Activated naive CD8-positive, alpha-beta T cell treated with anti-CD3 and anti-CD28 coated beads, Interleukin-2, amount 10 ng/mL, durations not matched to agents 7 days and 5 days (primary cell): ENCODE measurements around the gene PHF8. TPM values are rescaled to one million over a fixed set of nuclear protein-coding genes. Genes with fewer than 3 reads are reported as not detected.

Experiments
- ATAC-seq: fragments of 150-1000 bp; cut with Tn5 transposase; one replicate; pipeline ENCODE4 v1.10.0; 2021; ENCODE audit warnings: low read depth, moderate library complexity
- POLR2A ChIA-PET: fragments of 350-600 bp; sonication (Branson Sonifier 250); formaldehyde crosslinking; loops from one replicate; lab custom pipeline; 2021; ENCODE audit warnings: antibody characterized with exemption; lab: Charles Lee
- DNase-seq: peaks from one replicate; pipeline ENCODE4 v3.0.0; 2021
- H3K27ac Mint-ChIP-seq: one replicate; pipeline ENCODE4 v1.8.0; 2022; ENCODE audit warnings: mild to moderate bottlenecking, mixed read lengths
- H3K27me3 Mint-ChIP-seq: one replicate; pipeline ENCODE4 v1.8.0; 2022; ENCODE audit warnings: mild to moderate bottlenecking, moderate library complexity, mixed read lengths
- H3K36me3 Mint-ChIP-seq: one replicate; pipeline ENCODE4 v1.8.0; 2021; ENCODE audit warnings: mild to moderate bottlenecking, mixed read lengths
- H3K4me1 Mint-ChIP-seq: one replicate; pipeline ENCODE4 v1.8.0; 2021; ENCODE audit warnings: mixed read lengths
- H3K4me3 Mint-ChIP-seq: one replicate; pipeline ENCODE4 v1.8.0; 2022; ENCODE audit warnings: mild to moderate bottlenecking, moderate library complexity, mixed read lengths
- H3K9me3 Mint-ChIP-seq: one replicate; pipeline ENCODE4 v1.8.0; 2021; ENCODE audit warnings: mixed read lengths
- total RNA-seq, 2 experiments: library from RNA; stranded (reverse); gene quantifications; one replicate each; pipeline ENCODE4 v1.2.3, GENCODE V29; 2021

PHF8 gene
- 10 to 100 TPM; 46.9 to 47.2 TPM for total RNA-seq

GRCh38 chrX:54044126-54044876 is at the start of gene PHF8:
Gene PHF8, minus strand, starts transcription at chrX:54044473. Its CDS starts 1,745 bp downstream, at chrX:54042728.
- ATAC-seq, result peak; percentile 85
- peak; percentile 93 for DNase-seq
- H3K9me3 Mint-ChIP-seq, result no peaks in the 10 kb centered on the region
- peak within 1 kb of the TSS; percentile 95 for H3K4me3 Mint-ChIP-seq
- peak within 1 kb of the TSS; percentile 96 for H3K27ac Mint-ChIP-seq
- peaks cover 12% of the 10 kb centered on the region for H3K4me1 Mint-ChIP-seq
- no peaks in the 10 kb centered on the region for H3K27me3 Mint-ChIP-seq
- peaks cover 3% of the 10 kb centered on the region for H3K36me3 Mint-ChIP-seq
- POLR2A ChIA-PET, result interaction anchor here (0.6 to 3.3 kb wide), 8 partner anchors 139 to 1117 kb away, joined by 3 to 30 read pairs (median 4); partner anchors contain the start of genes APEX2, FAM120C, GNL3L and HUWE1

GRCh38 chrX:54093571-54093970 is 49.3 kb upstream of the PHF8 start:
- ATAC-seq, result no peak
- H3K9me3 Mint-ChIP-seq, result no peaks in the 10 kb centered on the region
- no peak overlapping the region for H3K27ac Mint-ChIP-seq
- no peaks in the 10 kb centered on the region for H3K4me1 Mint-ChIP-seq
- no peak overlapping the region for H3K4me3 Mint-ChIP-seq
- H3K36me3 Mint-ChIP-seq, result no peaks in the 10 kb centered on the region
- no peaks in the 10 kb centered on the region for H3K27me3 Mint-ChIP-seq
- POLR2A ChIA-PET, result no interaction called here
- DNase-seq, result no peak

GRCh38 chrX:54093159-54093558 is 48.9 kb upstream of the PHF8 start:
- Mint-ChIP-seq H3K27me3 (no peaks in the 10 kb centered on the region), H3K9me3 (no peaks in the 10 kb centered on the region), H3K4me1 (no peaks in the 10 kb centered on the region), H3K36me3 (no peaks in the 10 kb centered on the region), H3K27ac (no peak overlapping the region), H3K4me3 (no peak overlapping the region)
- DNase-seq (no peak), ATAC-seq (no peak)
- POLR2A ChIA-PET, result no interaction called here

- no peak for ATAC-seq
- no peak overlapping the region for H3K27ac Mint-ChIP-seq
- POLR2A ChIA-PET, result no interaction called here
- H3K4me3 Mint-ChIP-seq, result no peak overlapping the region
- no peaks in the 10 kb centered on the region for H3K4me1 Mint-ChIP-seq
- H3K9me3 Mint-ChIP-seq, result no peaks in the 10 kb centered on the region
- H3K36me3 Mint-ChIP-seq, result no peaks in the 10 kb centered on the region
- no peak for DNase-seq
- no peaks in the 10 kb centered on the region for H3K27me3 Mint-ChIP-seq
These were observed 46.6 kb upstream of the PHF8 start for GRCh38 chrX:54090880-54091279.

GRCh38 chrX:54089191-54089590 is 44.9 kb upstream of the PHF8 start:
- H3K27me3 Mint-ChIP-seq, result no peaks in the 10 kb centered on the region
- peaks cover 1% of the 10 kb centered on the region for H3K36me3 Mint-ChIP-seq
- no peaks in the 10 kb centered on the region for H3K4me1 Mint-ChIP-seq
- DNase-seq (no peak), ATAC-seq (no peak)
- no peak overlapping the region for H3K4me3 Mint-ChIP-seq
- no peaks in the 10 kb centered on the region for H3K9me3 Mint-ChIP-seq
- POLR2A ChIA-PET, result no interaction called here
- H3K27ac Mint-ChIP-seq, result no peak overlapping the region

GRCh38 chrX:54087661-54088060 is 43.4 kb upstream of the PHF8 start:
- Mint-ChIP-seq H3K4me3 (no peak overlapping the region), H3K27me3 (no peaks in the 10 kb centered on the region), H3K4me1 (no peaks in the 10 kb centered on the region), H3K36me3 (peaks cover 1% of the 10 kb centered on the region), H3K9me3 (no peaks in the 10 kb centered on the region), H3K27ac (no peak overlapping the region)
- POLR2A ChIA-PET, result no interaction called here
- ATAC-seq, result no peak
- no peak for DNase-seq

- POLR2A ChIA-PET, result no interaction called here
- ATAC-seq (no peak), DNase-seq (no peak)
- no peaks in the 10 kb centered on the region for H3K4me1 Mint-ChIP-seq
- no peaks in the 10 kb centered on the region for H3K27me3 Mint-ChIP-seq
- no peak overlapping the region for H3K4me3 Mint-ChIP-seq
- no peaks in the 10 kb centered on the region for H3K9me3 Mint-ChIP-seq
- H3K27ac Mint-ChIP-seq, result no peak overlapping the region
- peaks cover 1% of the 10 kb centered on the region for H3K36me3 Mint-ChIP-seq
These were observed 41.4 kb upstream of the PHF8 start for GRCh38 chrX:54085666-54086065.

GRCh38 chrX:54076903-54077302 is 32.6 kb upstream of the PHF8 start:
- Mint-ChIP-seq H3K36me3 (no peaks in the 10 kb centered on the region), H3K27me3 (no peaks in the 10 kb centered on the region), H3K4me3 (no peak overlapping the region), H3K4me1 (no peaks in the 10 kb centered on the region), H3K9me3 (no peaks in the 10 kb centered on the region), H3K27ac (no peak overlapping the region)
- POLR2A ChIA-PET, result no interaction called here
- DNase-seq (no peak), ATAC-seq (no peak)

- Mint-ChIP-seq H3K27ac (no peak overlapping the region), H3K36me3 (no peaks in the 10 kb centered on the region), H3K4me1 (no peaks in the 10 kb centered on the region), H3K27me3 (no peaks in the 10 kb centered on the region), H3K4me3 (no peak overlapping the region), H3K9me3 (no peaks in the 10 kb centered on the region)
- DNase-seq (no peak), ATAC-seq (no peak)
- POLR2A ChIA-PET, result no interaction called here
These were observed 30.6 kb upstream of the PHF8 start for GRCh38 chrX:54074826-54075225.

GRCh38 chrX:54067766-54068165 is 23.5 kb upstream of the PHF8 start:
- no peak for DNase-seq
- H3K27me3 Mint-ChIP-seq, result no peaks in the 10 kb centered on the region
- POLR2A ChIA-PET, result no interaction called here
- H3K9me3 Mint-ChIP-seq, result no peaks in the 10 kb centered on the region
- no peaks in the 10 kb centered on the region for H3K4me1 Mint-ChIP-seq
- H3K4me3 Mint-ChIP-seq, result no peak overlapping the region
- no peak for ATAC-seq
- H3K27ac Mint-ChIP-seq, result no peak overlapping the region
- H3K36me3 Mint-ChIP-seq, result peaks cover 3% of the 10 kb centered on the region

GRCh38 chrX:54066841-54067240 is 22.6 kb upstream of the PHF8 start:
- Mint-ChIP-seq H3K4me1 (no peaks in the 10 kb centered on the region), H3K9me3 (no peaks in the 10 kb centered on the region), H3K4me3 (no peak overlapping the region), H3K27ac (no peak overlapping the region), H3K36me3 (peaks cover 3% of the 10 kb centered on the region), H3K27me3 (no peaks in the 10 kb centered on the region)
- DNase-seq (no peak), ATAC-seq (no peak)
- POLR2A ChIA-PET, result no interaction called here

- Mint-ChIP-seq H3K36me3 (peaks cover 3% of the 10 kb centered on the region), H3K4me3 (no peak overlapping the region), H3K9me3 (no peaks in the 10 kb centered on the region), H3K27ac (no peak overlapping the region), H3K4me1 (no peaks in the 10 kb centered on the region), H3K27me3 (no peaks in the 10 kb centered on the region)
- ATAC-seq (no peak), DNase-seq (no peak)
- POLR2A ChIA-PET, result no interaction called here
These were observed 20.3 kb upstream of the PHF8 start for GRCh38 chrX:54064564-54064963.

GRCh38 chrX:54063361-54063760 is 19.1 kb upstream of the PHF8 start:
- peaks cover 3% of the 10 kb centered on the region for H3K36me3 Mint-ChIP-seq
- H3K4me3 Mint-ChIP-seq, result no peak overlapping the region
- H3K4me1 Mint-ChIP-seq, result no peaks in the 10 kb centered on the region
- no peak overlapping the region for H3K27ac Mint-ChIP-seq
- no peaks in the 10 kb centered on the region for H3K27me3 Mint-ChIP-seq
- ATAC-seq (no peak), DNase-seq (no peak)
- POLR2A ChIA-PET, result no interaction called here
- H3K9me3 Mint-ChIP-seq, result no peaks in the 10 kb centered on the region

- H3K4me3 Mint-ChIP-seq, result no peak overlapping the region
These were observed 5.5 kb upstream of the PHF8 start for GRCh38 chrX:54049801-54050200.

More at GRCh38 chrX:54049801-54050200, 5.5 kb upstream of the PHF8 start:
- ATAC-seq (no peak), DNase-seq (no peak)
- no peaks in the 10 kb centered on the region for H3K9me3 Mint-ChIP-seq
- no peaks in the 10 kb centered on the region for H3K27me3 Mint-ChIP-seq
- H3K36me3 Mint-ChIP-seq, result no peaks in the 10 kb centered on the region
- POLR2A ChIA-PET, result no interaction called here
- H3K4me1 Mint-ChIP-seq, result peaks cover 7% of the 10 kb centered on the region
- no peak overlapping the region for H3K27ac Mint-ChIP-seq
